CD4-positive, CD25-positive, alpha-beta regulatory T cell (primary cell): ENCODE results near the gene GCLM. TPM values are rescaled to one million over a fixed set of nuclear protein-coding genes. Genes with fewer than 3 reads are reported as not detected.
"Not testable (repeated sequence)": the region's sequence is repeated elsewhere in the genome, so short reads cannot be mapped to it uniquely, and the experiment has no call there.

Source experiments
- ATAC-seq, 2 donors: fragments of 150-1000 bp; cut with Tn5 transposase; one replicate each; pipeline ENCODE4 v1.10.0; 2021; ENCODE audit warnings: low read depth in 2 of 2, moderate number of reproducible peaks in 2 of 2, moderate library complexity in 1 of 2
- DNase-seq, 3 donors: peaks; one replicate each; pipeline versions ENCODE4 v3.0.0 to v3.0.0-alpha.2; 2012 to 2022; ENCODE audit warnings: mixed read lengths in 1 of 3
- H3K27ac ChIP-seq: one replicate; pipeline ENCODE4 v1.7.0; 2013; ENCODE audit warnings: mild to moderate bottlenecking, low read length; ENCODE audit not compliant: insufficient read depth, poor library complexity, severe bottlenecking
- H3K27me3 ChIP-seq: one replicate; pipeline ENCODE4 v1.7.0; 2013; ENCODE audit warnings: low read length; ENCODE audit not compliant: control insufficient read depth, insufficient read depth
- H3K36me3 ChIP-seq: one replicate; pipeline ENCODE4 v1.7.0; 2013; ENCODE audit warnings: mild to moderate bottlenecking, low read length, moderate library complexity; ENCODE audit not compliant: control insufficient read depth, insufficient read depth
- H3K4me1 ChIP-seq: 2 replicates; pipeline ENCODE4 v1.7.0; 2013; ENCODE audit warnings: mild to moderate bottlenecking, low read length; ENCODE audit not compliant: insufficient read depth, control insufficient read depth, poor library complexity, severe bottlenecking
- H3K4me3 ChIP-seq: one replicate; pipeline ENCODE4 v1.7.0; 2013; ENCODE audit warnings: low read depth, mild to moderate bottlenecking, low read length, moderate library complexity
- H3K9me3 ChIP-seq, 2 experiments: 1 replicate in 1 of 2; 2 replicates in 1 of 2; pipeline ENCODE4 v1.7.0; 2013; ENCODE audit warnings: low read length in 2 of 2, mild to moderate bottlenecking in 1 of 2, moderate library complexity in 1 of 2; ENCODE audit not compliant: control insufficient read depth in 2 of 2
- H3K27ac Mint-ChIP-seq, 3 donors: one replicate each; pipeline ENCODE4 v1.8.0; 2020 to 2022; ENCODE audit warnings: mild to moderate bottlenecking in 3 of 3, mixed read lengths in 3 of 3, moderate library complexity in 2 of 3
- H3K27me3 Mint-ChIP-seq: one replicate; pipeline ENCODE4 v1.8.0; 2022; ENCODE audit warnings: mild to moderate bottlenecking, mixed read lengths
- H3K36me3 Mint-ChIP-seq: one replicate; pipeline ENCODE4 v1.8.0; 2020; ENCODE audit warnings: mixed read lengths
- H3K4me1 Mint-ChIP-seq, 4 donors: one replicate each; pipeline ENCODE4 v1.8.0; 2020 to 2022; ENCODE audit warnings: mixed read lengths in 4 of 4, mild to moderate bottlenecking in 1 of 4
- H3K4me3 Mint-ChIP-seq, 4 donors: one replicate each; pipeline ENCODE4 v1.8.0; 2020 to 2022; ENCODE audit warnings: mild to moderate bottlenecking in 4 of 4, mixed read lengths in 4 of 4, moderate library complexity in 3 of 4
- H3K9me3 Mint-ChIP-seq, 7 donors: one replicate each; pipeline ENCODE4 v1.8.0; 2020 to 2022; ENCODE audit warnings: mixed read lengths in 7 of 7, mild to moderate bottlenecking in 3 of 7, moderate library complexity in 2 of 7
- polyA plus RNA-seq, 4 donors: library from polyadenylated mRNA; unstranded; fragments of 300-500 nt; fragmentation: Illumina TruSeq; gene quantifications; one replicate each; pipeline ENCODE4 v1.2.3, GENCODE V29; 2021
- total RNA-seq: library from RNA; stranded (reverse); gene quantifications from one replicate; pipeline ENCODE4 v1.2.3, GENCODE V29; 2022

GCLM gene
- total and polyA plus RNA-seq, 5 donors from 2014 or later: 5.5 to 17.3 (median 8.6) TPM

- no peak overlapping the region for H3K4me3 ChIP-seq
Measured at GRCh38 chr1:93851327-93851712, 57.9 kb downstream of the GCLM start.

GRCh38 chr1:93850687-93851326 is 58.4 kb downstream of the GCLM start:
- peaks cover 32% of the 10 kb centered on the region for H3K27me3 Mint-ChIP-seq
- not testable (repeated sequence) for H3K36me3 Mint-ChIP-seq, H3K36me3 ChIP-seq, H3K27me3 ChIP-seq, ATAC-seq, H3K27ac ChIP-seq, H3K9me3 ChIP-seq
- Histone ChIP-seq H3K4me1 (peaks cover 12% of the 10 kb centered on the region), H3K4me3 (peak overlapping the region; percentile 35)
- peaks cover 0 to 11% (median 0%) of the 10 kb centered on the region in 7 donors for H3K9me3 Mint-ChIP-seq
- peak overlapping the region in 2 of 4 donors; percentile 75 to 86 for H3K4me3 Mint-ChIP-seq
- H3K4me1 Mint-ChIP-seq: peaks cover under 1 to 32% (median 14%) of the 10 kb centered on the region in 4 donors
- H3K27ac Mint-ChIP-seq: peak overlapping the region in 2 of 3 donors; percentile 63 to 78
- DNase-seq: peak; percentile 19 to 35 (median 29)

More at GRCh38 chr1:93851327-93851712, 57.9 kb downstream of the GCLM start:
- Histone ChIP-seq H3K27me3 (peaks cover 3% of the 10 kb centered on the region), H3K4me1 (peaks cover 8% of the 10 kb centered on the region), H3K9me3 (no peaks in the 10 kb centered on the region), H3K36me3 (no peaks in the 10 kb centered on the region), H3K27ac (no peak overlapping the region)
- ATAC-seq: no peak
- H3K36me3 Mint-ChIP-seq: no peaks in the 10 kb centered on the region
- peaks cover 0 to 11% (median 0%) of the 10 kb centered on the region in 7 donors for H3K9me3 Mint-ChIP-seq
- H3K27me3 Mint-ChIP-seq: peaks cover 28% of the 10 kb centered on the region
- H3K27ac Mint-ChIP-seq: peak overlapping the region in 1 of 3 donors; percentile 63
- H3K4me1 Mint-ChIP-seq: peaks cover 0 to 28% (median 12%) of the 10 kb centered on the region in 4 donors
- DNase-seq: no peak
- peak overlapping the region in 2 of 4 donors; percentile 75 to 86 for H3K4me3 Mint-ChIP-seq

GRCh38 chr1:93848350-93848883 is 60.8 kb downstream of the GCLM start:
- ATAC-seq (no peak), DNase-seq (no peak)
- Mint-ChIP-seq H3K27ac (peak overlapping the region; percentile 98 to 100 (median 99)), H3K9me3 (peaks cover 0 to 8% (median 0%) of the 10 kb centered on the region in 7 donors), H3K36me3 (no peaks in the 10 kb centered on the region), H3K4me3 (peak overlapping the region; percentile 95 to 99 (median 98)), H3K27me3 (peaks cover 32% of the 10 kb centered on the region), H3K4me1 (peaks cover 6 to 42% (median 22%) of the 10 kb centered on the region in 4 donors)
- Histone ChIP-seq H3K36me3 (no peaks in the 10 kb centered on the region), H3K27me3 (no peaks in the 10 kb centered on the region), H3K4me1 (peaks cover 16% of the 10 kb centered on the region), H3K4me3 (peak overlapping the region; percentile 76), H3K27ac (peak overlapping the region; percentile 90), H3K9me3 (no peaks in the 10 kb centered on the region)

GRCh38 chr1:93847811-93848288 is 61.4 kb downstream of the GCLM start:
- H3K27me3 Mint-ChIP-seq: peaks cover 29% of the 10 kb centered on the region
- H3K27ac Mint-ChIP-seq: peak overlapping the region; percentile 98 to 100 (median 99)

GRCh38 chr1:93846992-93847810 is 62.0 kb downstream of the GCLM start:
- peak overlapping the region; percentile 90 for H3K27ac ChIP-seq
- peaks cover 0 to 8% (median 0%) of the 10 kb centered on the region in 7 donors for H3K9me3 Mint-ChIP-seq
- H3K36me3 Mint-ChIP-seq: no peaks in the 10 kb centered on the region
- H3K9me3 ChIP-seq: no peaks in the 10 kb centered on the region
- ATAC-seq (peak; percentile 66 to 67), DNase-seq (peak; percentile 80 to 95 (median 92))
- no peaks in the 10 kb centered on the region for H3K27me3 ChIP-seq
- peak overlapping the region; percentile 98 to 100 (median 99) for H3K27ac Mint-ChIP-seq
- no peaks in the 10 kb centered on the region for H3K36me3 ChIP-seq
- H3K27me3 Mint-ChIP-seq: peaks cover 27% of the 10 kb centered on the region
- H3K4me1 ChIP-seq: peaks cover 16% of the 10 kb centered on the region
- H3K4me3 ChIP-seq: peak overlapping the region; percentile 81
- H3K4me3 Mint-ChIP-seq: peak overlapping the region; percentile 95 to 99 (median 98)
- H3K4me1 Mint-ChIP-seq: peaks cover 6 to 42% (median 24%) of the 10 kb centered on the region in 4 donors

More at GRCh38 chr1:93847811-93848288, 61.4 kb downstream of the GCLM start:
- H3K4me1 Mint-ChIP-seq: peaks cover 6 to 42% (median 22%) of the 10 kb centered on the region in 4 donors
- peaks cover 0 to 8% (median 0%) of the 10 kb centered on the region in 7 donors for H3K9me3 Mint-ChIP-seq
- Histone ChIP-seq H3K27ac (peak overlapping the region; percentile 90), H3K36me3 (no peaks in the 10 kb centered on the region), H3K4me1 (peaks cover 16% of the 10 kb centered on the region), H3K4me3 (peak overlapping the region; percentile 81), H3K9me3 (no peaks in the 10 kb centered on the region), H3K27me3 (no peaks in the 10 kb centered on the region)
- H3K36me3 Mint-ChIP-seq: no peaks in the 10 kb centered on the region
- H3K4me3 Mint-ChIP-seq: peak overlapping the region; percentile 95 to 99 (median 98)
- ATAC-seq (peak; percentile 17 to 26), DNase-seq (peak; percentile 64 to 74 (median 68))

- Mint-ChIP-seq H3K9me3 (peaks cover 0 to 8% (median 0%) of the 10 kb centered on the region in 7 donors), H3K36me3 (no peaks in the 10 kb centered on the region), H3K27me3 (peaks cover 27% of the 10 kb centered on the region), H3K4me1 (peaks cover 6 to 42% (median 24%) of the 10 kb centered on the region in 4 donors), H3K4me3 (peak overlapping the region; percentile 87 to 99 (median 91)), H3K27ac (peak overlapping the region; percentile 88 to 99 (median 93))
- no peaks in the 10 kb centered on the region for H3K27me3 ChIP-seq
- peak overlapping the region; percentile 90 for H3K27ac ChIP-seq
- H3K4me3 ChIP-seq: peak overlapping the region; percentile 83
- H3K9me3 ChIP-seq: no peaks in the 10 kb centered on the region
- DNase-seq: peak; percentile 78 to 89 (median 85)
- H3K36me3 ChIP-seq: no peaks in the 10 kb centered on the region
- H3K4me1 ChIP-seq: peaks cover 16% of the 10 kb centered on the region
- ATAC-seq: peak; percentile 51 to 52
Measured at GRCh38 chr1:93846206-93846991, 62.8 kb downstream of the GCLM start.
